GM18502 (cell line): ENCODE data around the gene ITGB2.

Experiments
- ATAC-seq: cut with Tn5 transposase; IDR thresholded peaks from one replicate; pipeline ENCODE4 v1.9.1; 2021; ENCODE audit warnings: mild to moderate bottlenecking; ENCODE audit not compliant: unreplicated experiment, poor library complexity

Gene ITGB2

DNA sequence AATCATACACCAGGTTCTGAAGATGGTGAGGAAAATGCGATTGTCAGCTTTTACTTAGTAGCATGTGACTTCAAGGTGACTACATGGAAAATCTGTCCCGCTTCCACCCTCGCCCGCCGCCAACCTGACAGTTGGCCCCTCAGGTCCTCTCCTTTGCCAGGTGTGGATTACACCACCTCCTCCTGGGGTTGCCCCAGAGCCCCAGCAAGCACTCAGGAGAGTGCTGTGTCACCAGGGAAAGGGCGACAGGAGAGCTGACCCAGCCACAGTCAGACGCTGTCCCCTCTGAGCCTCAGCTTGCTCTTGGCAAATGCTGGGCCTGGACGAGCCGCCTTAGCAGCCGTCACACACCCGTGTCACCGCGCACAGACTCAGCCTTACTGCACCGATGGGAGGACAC lies 65.1 kb downstream of the ITGB2 start:
- no peak for ATAC-seq

DNA sequence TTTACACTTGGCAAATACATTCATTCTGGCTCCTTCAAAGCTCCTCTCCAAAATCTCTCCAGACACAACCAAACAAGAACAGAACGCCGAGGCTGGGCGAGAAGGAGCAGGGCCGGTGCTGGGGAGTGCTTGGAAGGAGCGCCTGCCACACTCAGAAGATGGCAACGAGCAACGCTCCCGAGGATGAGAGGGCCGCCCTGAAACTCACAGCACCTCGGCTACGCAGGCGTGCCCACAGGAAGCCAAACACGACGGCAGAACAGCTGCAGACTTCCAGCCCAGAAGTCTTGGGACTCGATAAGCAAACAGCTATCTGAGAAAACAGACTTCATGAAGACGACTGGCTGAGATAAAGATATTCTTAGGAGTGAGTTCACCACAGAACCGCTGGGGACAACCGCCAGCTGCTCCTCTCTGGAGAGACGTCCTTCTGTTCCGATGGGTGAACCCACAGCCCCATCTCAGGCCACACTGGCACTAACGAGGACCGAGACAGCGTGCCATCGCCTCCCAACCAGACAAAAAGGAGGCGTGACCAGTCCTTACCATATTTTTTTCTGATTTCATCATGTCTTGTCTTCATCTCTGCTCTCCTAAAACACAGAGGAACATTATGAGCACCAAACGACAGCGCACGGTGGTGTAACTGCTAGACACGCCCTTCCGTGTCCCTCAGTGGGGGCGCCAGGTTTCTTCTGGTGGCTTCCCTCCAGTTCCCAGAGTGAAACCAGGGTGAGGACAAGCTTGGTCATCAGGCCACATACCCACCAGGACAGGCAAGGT lies 65.8 kb downstream of the ITGB2 start:
- ATAC-seq, result no peak

DNA sequence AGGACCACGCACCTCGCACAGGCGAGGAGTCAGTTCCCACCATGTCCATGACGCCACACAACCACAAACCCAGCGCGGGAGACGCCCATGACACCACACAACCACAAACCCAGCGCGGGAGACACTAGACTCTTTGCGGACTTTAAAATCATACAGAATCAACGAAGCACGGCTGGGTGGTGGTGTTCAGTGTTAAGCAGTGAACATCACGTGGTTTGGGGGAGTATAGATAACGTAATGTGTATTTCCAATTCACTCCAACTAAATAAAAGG lies 66.4 kb downstream of the ITGB2 start:
- ATAC-seq, result no peak

DNA sequence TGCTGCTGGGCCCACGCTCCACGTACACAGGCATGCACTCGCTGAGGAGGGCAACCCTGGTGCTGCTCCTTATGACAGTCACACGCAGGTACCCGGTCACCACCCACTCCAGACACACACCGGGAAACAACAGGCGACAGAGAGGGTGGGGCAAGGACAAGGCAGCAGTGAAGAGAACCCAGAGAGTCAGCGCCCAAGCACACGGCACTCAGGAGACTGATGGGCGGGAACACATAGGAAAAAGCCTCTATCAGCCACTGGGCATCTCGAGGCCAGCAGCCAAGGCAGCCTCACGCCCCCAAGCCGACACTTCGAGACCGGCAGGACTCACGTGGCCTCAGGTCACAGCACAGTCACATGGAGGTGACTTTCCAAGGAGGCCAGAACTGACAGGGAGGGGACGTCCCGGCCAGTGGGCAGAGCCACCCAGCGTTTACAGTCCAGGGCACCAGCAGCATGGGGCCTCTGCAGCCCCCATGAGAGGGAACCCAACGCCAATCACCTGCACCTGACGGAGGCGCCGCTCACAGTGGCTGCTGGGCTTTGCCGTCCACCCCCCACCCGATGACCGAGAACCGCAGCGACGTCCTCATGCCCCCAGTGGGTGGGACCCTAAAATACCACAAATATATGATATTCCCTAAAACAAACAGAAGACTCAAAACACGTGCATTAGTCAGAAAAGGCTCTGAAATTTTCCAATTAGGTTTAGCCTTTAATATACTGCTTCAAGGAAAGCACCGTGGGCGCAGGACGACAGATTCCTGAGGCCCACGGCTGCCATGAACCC lies 66.9 kb downstream of the ITGB2 start:
- no peak for ATAC-seq

DNA sequence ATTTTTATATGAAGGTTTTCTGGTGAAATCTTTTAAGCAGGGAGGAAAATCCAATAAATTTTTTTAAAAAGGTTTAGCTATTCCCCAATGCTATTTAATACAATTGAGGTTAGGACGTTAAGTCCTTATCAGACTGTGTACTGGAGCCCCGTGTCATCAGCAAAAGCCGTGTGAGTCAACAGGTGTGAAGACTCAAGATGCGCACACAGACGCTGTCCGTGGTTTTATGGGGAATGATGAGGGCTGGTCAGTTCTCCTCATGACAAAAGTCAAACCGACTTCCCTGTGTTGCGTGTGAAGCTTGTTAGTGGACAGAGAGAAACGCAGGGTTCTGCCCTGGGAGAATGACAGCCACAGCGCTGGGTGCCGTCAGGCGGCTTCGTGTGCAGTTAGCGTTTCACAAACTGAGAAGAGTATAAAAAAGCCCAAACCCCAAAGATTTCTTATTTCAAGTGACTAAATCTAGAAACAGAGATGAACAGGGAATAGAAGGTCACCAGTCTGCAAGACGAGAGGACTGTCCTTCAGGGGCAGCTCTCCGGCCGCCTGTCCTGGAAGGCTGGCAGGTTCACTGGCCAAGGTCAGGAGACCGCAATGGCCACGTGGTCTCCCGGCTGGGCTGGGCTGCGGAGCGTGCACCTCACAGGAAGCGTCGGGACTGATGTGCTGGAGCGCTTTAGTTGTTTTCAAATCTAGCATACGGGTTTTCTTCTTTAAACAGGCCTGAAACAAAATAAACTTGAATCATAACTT lies 69.6 kb downstream of the ITGB2 start:
- ATAC-seq, result no peak

DNA sequence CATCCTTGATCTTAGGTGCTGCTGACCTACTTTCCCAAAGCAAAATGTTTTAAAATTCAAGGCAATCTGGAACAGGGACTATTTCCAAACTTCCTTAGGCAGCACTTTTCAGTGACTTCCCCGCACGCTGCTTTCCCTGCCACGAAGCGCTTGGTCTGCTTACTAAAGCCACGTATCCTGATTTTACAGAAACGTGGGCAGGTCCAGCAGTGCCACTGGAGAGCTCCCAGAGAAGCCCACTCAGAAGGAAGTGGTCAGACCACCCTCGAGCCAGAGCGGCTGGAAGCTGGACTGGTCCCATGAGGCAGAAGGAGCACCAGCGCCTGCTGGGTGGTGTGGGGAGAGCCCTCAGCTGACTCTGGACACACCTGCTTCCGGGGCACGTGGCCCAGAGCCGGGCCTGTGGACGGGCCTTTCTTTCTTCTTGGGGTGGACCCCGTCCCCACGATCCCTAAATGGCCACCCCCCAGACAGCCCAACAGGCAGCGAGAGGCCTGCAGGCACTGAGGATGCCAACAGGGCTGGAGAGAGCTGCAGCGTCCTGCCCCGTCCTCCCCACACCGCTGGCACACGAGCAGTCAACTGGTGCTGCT lies 70.4 kb downstream of the ITGB2 start:
- no peak for ATAC-seq

DNA sequence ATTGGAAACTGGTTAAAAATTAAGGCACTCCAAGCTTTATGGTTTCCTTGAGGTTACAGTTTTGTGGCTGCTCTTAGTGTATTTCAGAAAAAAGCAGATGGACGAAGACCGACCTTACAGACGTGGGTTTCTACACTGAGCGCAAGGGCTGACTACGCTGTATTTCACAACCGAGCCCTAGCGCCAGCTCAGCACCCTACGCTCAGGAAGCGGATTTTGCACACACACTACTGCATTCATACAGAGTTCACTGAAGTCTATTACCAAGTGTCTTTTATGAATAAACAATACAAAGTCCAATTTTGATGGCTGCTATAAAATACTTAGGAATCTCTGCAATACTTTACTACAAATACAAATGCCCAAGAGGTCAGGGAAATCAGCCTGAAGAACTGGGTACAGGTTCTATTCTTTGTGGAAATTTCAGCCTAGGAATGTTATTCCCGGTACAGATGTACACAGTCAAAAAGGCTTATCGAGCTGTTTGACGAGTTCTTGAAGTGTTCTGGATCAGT lies 71.0 kb downstream of the ITGB2 start:
- no peak for ATAC-seq

DNA sequence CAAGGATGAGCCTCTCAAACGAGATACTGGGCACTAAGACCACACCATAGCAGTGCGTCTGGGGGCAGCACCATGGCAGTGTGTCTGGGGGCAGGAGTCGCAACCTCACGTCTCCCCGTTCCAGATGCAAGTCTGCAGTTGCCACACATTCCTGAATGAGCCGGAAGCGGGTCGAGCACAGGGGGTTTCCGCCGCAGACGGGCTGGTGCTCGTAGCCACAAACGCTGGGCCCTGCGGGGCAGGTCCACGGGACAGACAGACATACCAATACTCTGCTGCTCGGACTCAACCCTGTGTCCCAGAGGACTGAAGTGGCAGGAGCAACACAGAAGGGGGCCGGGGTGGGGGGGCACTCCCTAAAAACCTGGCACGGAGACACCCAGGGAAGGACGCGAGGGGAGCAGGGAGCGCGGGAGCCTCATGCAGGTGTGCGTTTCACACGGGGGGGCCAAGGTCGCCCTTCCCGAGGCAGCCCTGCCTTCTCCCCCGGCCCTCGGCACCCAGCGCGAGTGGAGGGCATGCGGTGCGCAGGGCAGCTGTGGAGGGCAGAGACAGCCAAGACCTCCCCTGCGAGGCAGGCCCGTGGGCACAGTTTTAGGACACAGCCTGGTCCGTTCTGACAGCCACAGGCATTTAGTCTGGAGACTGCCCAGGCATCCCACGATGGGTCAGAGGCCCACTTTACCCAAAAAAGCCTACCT lies 71.7 kb downstream of the ITGB2 start:
- no peak for ATAC-seq

DNA sequence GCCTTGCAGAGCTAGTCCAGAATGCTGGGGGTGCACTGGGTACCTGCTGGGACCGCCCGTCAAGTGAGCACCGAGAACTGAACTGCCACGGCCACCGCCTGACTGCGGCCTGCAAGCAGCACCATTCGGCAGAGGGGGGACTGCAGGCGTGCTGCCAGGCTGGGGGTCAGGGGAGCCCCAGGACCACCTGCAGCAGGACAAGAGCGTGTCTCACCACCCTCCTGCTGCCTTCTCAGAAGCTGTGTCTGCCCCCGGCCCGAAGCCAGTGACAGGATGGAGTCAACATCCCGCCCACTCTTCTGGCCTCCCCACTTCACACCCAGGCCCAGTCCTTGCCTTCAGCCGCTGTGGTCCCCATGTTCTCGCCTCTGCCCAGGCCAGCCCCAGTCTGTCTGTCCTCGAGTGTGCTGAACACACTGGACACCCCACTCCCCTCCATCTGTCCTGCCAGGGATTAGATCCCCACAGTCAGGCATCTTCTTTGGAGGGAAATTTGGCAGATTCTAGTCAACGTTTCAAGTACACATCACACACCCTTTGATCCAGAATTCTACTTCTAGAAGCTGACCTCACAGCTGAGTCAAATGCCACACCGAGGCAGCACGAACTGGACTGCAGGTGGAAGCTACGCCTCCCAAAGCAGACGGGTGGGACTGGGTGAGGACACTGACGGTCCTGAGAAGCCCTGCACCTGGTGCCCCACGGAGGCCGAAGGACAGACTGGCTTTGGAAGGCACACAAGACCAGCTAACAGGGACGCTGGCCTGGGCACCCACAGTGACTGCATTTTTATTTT lies 73.2 kb downstream of the ITGB2 start:
- ATAC-seq, result no peak

DNA sequence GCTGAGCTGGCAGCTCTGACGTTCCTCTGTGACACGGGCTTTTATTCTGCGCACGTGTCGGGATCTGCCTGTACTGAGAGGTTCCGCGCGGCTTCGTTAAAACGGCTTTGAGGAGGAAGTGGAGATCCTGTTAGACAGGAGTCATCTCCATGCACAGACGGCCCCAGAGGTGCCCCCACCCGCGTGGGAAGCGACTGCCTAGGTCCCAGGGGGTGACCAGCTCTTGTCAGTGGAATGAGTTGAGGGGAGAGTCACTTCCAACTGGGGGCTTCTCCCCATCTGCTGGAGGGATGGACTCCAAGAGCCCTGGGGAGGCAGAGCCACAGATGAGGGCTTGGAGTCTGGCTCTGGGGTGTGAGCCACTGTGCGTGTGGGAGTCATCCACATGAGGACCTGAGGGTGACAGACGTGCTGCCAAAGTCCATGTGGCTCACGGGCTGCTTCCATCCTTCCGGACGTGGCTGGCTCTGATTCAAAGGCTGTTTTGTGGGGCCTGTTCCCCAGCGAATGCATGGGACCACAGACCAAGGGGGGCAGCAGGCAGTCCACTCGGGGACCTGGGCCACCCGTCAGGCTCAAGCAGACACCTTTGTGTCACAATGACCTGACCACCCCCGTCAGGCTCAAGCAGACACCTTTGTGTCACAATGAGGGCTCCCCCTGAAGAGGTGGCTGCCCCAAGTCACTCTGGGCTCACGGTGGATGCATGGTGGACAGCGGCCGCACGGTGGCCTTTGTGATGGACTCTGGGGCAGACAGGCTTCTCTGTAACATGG lies 74.0 kb downstream of the ITGB2 start:
- no peak for ATAC-seq

DNA sequence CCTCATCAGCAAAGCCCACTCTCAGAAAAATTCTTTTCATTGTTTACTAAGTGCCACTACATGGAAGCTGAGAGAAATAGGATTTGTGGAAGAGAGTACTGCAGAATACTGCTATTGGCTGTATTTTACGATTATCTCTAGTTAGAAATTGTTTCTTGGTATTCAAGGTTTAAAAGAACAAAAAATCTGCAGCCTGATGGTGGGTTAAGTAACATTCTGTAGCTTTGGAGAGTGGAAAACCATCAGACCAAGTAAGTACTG lies 74.5 kb downstream of the ITGB2 start:
- no peak for ATAC-seq

DNA sequence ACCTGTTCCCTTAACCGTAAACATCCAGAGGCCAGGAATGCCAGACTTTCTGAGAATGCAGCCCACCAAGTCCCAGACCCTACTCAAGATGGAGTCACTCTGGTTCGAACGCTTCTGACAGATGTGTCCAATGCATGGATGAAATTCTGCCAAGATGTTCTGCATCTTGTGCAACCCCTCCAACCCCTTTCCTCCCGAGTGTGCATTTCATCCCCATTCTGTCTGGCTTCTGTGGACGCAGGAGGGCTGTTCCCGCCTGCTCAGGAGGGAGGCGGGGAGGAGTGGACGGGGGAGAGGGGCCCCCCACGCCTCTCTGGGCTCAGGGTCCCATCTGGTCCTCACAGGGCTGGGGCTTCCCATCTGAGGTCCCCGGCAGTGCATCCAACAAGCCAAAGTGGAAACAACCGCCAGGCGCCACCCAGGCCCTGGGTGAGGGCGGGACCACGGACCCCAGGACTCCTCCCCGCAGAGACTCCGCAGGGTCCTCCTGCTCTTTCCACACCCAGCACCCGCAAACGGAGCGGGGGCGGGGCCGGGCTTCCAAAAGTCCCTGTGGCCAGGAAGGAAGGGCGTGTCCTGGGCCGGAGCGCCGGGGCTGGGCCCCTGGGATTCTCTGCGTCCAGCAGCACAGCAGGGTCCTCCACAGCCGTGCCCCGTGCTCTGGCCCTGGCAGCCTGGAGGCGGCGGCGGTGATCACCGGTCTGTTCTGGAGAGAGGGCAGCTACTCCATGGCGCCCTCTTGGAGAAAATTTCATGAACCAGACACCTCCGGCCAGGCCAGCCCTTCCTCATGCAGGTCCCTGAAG lies 75.1 kb downstream of the ITGB2 start:
- peak; percentile 66 for ATAC-seq

DNA sequence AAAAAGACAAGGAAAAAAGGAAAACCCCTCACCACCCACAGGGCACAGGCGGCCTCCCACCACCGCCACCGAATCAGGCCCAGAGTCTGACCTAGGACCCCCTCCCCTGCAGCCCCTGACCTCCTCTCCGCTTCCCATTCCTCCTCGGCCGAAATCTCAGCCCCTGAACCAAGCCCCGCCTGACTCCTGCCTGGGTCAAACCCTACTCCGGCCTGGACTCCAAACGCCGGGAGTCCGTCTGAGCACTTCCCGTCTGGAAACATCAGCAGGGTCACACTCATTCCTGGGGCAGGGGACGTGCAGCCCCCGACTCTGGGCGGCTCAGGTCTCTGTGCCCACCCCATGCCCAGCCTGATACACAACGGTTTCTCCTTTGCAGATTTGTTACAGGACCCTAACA lies 76.4 kb downstream of the ITGB2 start:
- ATAC-seq, result no peak

DNA sequence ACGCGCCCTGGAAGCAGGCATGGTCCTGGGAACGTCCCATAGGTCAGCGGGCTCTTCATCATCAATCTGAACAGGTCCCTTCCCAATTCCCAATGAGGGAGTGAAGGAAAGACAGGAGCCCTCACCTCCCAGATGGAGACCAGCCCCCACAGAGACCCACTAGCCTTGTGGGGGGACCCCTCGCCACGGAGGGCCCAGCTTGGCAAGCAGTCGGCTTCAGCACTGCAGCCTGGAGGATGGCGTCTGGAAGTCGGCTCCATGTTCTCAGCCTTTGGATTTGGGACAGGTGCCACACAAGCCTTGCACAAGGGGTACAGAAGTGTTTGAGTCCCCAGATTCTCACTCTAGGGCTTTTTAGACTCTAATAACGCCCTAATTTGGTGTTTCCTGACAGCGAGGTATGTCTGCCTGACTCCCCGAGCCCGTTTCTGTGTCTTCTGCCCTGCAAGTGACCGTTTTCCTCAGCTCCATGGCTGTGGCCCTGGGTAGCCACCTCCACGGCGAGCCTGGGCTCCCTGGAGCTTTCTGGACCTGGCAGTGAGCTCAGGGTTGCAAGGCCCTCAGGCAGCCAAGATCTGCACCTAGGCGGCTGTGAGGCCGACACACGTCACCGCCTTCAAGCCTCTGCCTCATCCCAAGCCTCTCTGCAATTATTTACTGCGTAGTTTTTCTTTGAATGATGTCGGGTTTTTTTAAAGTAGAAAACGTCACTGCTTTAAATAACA lies 77.8 kb downstream of the ITGB2 start:
- no peak for ATAC-seq

DNA sequence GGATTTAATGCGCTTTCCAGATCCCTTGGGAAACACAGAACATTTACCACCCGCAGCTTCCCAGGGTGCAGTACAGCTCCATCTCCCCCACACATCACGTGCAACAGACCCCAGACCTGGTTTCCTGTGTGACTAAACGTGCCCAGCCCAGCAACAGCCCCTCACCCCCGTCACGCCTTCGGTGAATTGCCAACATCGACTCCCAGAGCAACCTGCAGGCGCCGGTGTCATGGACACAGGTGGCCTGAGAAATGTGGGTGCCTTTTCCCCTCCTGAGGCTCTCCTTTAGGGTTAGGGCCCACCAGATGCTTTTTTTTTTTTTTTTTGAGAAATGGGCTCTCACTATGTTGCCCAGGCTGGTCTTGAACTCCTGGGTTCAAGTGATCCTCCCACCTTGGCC lies 78.6 kb downstream of the ITGB2 start:
- ATAC-seq, result no peak

DNA sequence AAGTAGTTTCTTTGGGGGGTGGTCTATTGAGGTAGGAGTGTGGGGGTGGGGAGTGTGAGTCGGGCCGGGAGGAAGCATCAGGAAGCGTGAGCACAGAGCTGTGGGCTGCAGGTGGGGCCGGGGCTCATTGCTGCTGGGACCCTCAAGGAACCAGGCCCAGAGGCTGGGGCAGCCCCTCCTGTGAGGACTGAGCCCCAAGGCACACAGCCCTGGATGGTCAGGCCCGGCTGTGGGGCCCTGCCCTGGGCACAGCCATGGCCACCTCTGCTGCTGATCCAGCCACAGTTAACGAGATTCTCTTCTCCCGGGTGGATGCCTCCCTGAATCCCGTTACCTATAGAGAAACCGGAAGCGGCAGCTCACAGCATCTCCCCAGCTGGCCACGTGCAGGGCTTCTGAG lies 79.9 kb downstream of the ITGB2 start:
- ATAC-seq, result no peak

DNA sequence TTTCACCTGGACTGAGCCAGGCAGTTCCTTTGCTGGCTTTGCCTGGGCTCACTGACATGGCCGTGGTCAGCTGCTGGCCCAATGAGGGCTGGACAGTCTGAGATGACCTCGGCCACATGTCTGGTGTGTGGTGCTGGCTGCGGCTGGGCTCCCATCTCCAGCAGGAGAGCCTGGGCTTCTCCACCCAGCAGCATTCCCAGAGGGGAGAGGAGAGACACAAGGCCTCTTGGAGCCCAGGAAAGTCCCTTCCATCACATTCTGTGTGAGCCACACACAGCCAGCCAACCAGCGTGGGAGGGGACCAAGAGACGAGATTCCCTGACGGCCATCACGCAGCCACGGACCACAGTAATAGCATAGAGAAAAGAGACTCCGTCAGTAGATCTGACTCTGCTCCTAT lies 81.7 kb downstream of the ITGB2 start:
- no peak for ATAC-seq
